Measurements from ENCODE around the gene SPINK5.
A peak's percentile ranks its signal among the peaks of the same experiment; 100 is the strongest.

SPINK5 gene

DNA sequence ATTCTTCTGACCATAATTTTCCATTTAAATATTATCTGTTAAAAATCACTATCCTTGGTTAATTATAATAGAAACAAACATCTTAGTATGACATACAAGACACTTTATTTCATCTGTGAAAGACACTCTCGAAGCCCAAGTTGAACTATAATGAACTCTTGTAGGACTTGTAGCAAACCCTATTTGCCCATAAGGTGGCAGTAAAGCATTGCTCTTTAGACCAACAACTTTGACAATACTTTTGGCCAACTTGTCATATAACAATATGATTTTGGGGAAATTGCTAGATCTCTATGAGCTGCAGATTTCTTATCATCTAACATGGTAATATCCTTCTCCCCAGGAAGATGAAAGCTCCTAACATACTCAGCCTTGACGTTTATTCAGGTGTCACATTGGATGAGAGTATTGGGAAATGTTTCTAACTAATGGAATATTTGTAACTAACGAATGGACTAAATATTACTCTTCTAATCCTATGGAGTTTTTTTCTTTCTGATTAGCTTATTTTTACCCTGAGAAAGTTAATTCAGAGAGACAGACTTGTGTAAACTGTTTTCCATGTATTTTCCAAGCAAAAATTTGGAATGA lies 115.5 kb downstream of the SPINK5 start:
- peak in 1 of 2 donors; percentile 2 for DNase-seq

DNA sequence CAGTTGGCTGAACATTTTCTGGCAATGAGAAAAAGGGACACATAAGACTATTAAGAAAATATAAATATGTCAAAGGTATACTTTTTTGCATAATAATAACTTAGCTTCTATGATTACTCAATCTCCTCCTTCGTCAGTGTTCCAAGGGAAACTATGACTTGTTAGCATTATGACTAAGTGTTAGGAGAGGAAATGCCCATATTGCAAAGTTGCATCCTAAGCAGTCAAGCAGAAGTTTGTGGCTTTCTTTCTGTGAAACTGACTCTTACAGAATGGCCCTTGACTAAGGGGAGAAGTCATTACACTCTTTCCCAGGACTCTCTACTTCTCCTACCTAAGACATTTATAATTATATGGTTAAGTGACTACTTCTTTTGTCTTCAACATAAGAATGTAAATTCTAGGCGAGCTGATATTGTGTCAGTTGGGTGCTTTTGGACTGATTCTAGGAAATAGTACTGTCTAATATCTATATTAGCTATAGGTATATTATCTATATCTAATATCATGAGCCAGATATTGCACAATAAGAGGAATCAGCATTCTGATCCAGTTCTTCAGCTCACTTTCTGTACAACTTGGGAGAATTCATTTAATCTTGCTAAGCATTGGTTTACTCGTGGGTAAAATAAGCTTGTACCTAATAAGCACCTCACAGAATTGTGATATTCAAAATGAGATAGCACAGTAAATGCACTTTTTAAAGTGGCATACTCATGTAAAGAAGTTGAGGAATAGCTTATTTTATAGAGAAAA lies 122.6 kb downstream of the SPINK5 start:
- no peak for DNase-seq
